OCI-LY7 (cell line): ENCODE measurements around the gene ANKH.
"Not testable (repeated sequence)": the region's sequence is repeated elsewhere in the genome, so short reads cannot be mapped to it uniquely, and the experiment has no call there.

Experiments
- EZH2phosphoT487 ChIP-seq: fragments of 200-600 bp; sonication (generic); IDR thresholded peaks from 2 replicates; pipeline ENCODE4 v1.6.1; 2018; ENCODE audit warnings: low read depth, borderline replicate concordance, mild to moderate bottlenecking, mixed run types, antibody characterized with exemption, low read length, moderate library complexity, mixed read lengths
- TF ChIP-seq, protein P1 (sequence below): fragments of 200-600 bp; sonication (generic); conservative IDR thresholded peaks from 2 replicates; pipeline ENCODE4 v1.5.1; 2014; ENCODE audit warnings: mild to moderate bottlenecking, antibody characterized with exemption, low read length, moderate library complexity, mixed read lengths

GRCh38 chr5:14817762-14818136 is 53.8 kb downstream of the ANKH start:
- TF ChIP-seq, protein P1, sequence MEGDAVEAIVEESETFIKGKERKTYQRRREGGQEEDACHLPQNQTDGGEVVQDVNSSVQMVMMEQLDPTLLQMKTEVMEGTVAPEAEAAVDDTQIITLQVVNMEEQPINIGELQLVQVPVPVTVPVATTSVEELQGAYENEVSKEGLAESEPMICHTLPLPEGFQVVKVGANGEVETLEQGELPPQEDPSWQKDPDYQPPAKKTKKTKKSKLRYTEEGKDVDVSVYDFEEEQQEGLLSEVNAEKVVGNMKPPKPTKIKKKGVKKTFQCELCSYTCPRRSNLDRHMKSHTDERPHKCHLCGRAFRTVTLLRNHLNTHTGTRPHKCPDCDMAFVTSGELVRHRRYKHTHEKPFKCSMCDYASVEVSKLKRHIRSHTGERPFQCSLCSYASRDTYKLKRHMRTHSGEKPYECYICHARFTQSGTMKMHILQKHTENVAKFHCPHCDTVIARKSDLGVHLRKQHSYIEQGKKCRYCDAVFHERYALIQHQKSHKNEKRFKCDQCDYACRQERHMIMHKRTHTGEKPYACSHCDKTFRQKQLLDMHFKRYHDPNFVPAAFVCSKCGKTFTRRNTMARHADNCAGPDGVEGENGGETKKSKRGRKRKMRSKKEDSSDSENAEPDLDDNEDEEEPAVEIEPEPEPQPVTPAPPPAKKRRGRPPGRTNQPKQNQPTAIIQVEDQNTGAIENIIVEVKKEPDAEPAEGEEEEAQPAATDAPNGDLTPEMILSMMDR: not testable (repeated sequence)
- TF ChIP-seq EZH2phosphoT487: not testable (repeated sequence)
